SK-N-SH treated with all-trans-retinoic acid at 6 μM for 48 hours (cell line): ENCODE measurements around the gene LRP11.

Experiments used
- ATAC-seq: fragments of 200-7000 bp; cut with Tn5 transposase; 3 replicates; pipeline ENCODE4 v1.9.1; 2020; ENCODE audit warnings: mild to moderate bottlenecking, moderate library complexity
- ARNTL ChIP-seq: fragments of 450-650 bp; formaldehyde crosslinking; IDR thresholded peaks from 2 replicates; pipeline ENCODE4 v1.5.0; 2020; ENCODE audit warnings: low read depth, mild to moderate bottlenecking, moderate library complexity, borderline replicate concordance
- BACH2 ChIP-seq: fragments of 250-450 bp; sonication (Bioruptor Pico); IDR thresholded peaks from 2 replicates; pipeline ENCODE4 v1.9.0; 2021; ENCODE audit warnings: mild to moderate bottlenecking, borderline replicate concordance
- CREB5 ChIP-seq: fragments of 250-450 bp; sonication (Bioruptor Pico); IDR thresholded peaks from 2 replicates; pipeline ENCODE4 v1.5.1; 2020; ENCODE audit warnings: low read depth, mild to moderate bottlenecking, moderate library complexity
- CSDC2 ChIP-seq: fragments of 250-450 bp; sonication (Bioruptor Pico); IDR thresholded peaks from 2 replicates; pipeline ENCODE4 v1.5.0; 2020; ENCODE audit warnings: mild to moderate bottlenecking, moderate library complexity
- CSRNP3 ChIP-seq: fragments of 250-450 bp; sonication (Bioruptor Pico); IDR thresholded peaks from 2 replicates; pipeline ENCODE4 v1.5.1; 2021; ENCODE audit warnings: mild to moderate bottlenecking, moderate library complexity
- ESRRG ChIP-seq: fragments of 250-450 bp; sonication (Bioruptor Pico); IDR thresholded peaks from 2 replicates; pipeline ENCODE4 v1.6.1; 2021; ENCODE audit warnings: mild to moderate bottlenecking
- GLIS3 ChIP-seq: fragments of 250-450 bp; sonication (Bioruptor Pico); IDR thresholded peaks from 2 replicates; pipeline ENCODE4 v1.5.0; 2020; ENCODE audit warnings: mild to moderate bottlenecking, moderate library complexity
- ISL1 ChIP-seq: fragments of 250-450 bp; sonication (Bioruptor Pico); IDR thresholded peaks from 2 replicates; pipeline ENCODE4 v2.1.2; 2022; ENCODE audit warnings: mild to moderate bottlenecking, moderate library complexity
- OSR1 ChIP-seq: fragments of 250-450 bp; sonication (Bioruptor Pico); IDR thresholded peaks from 2 replicates; pipeline ENCODE4 v1.8.0; 2022; ENCODE audit warnings: moderate library complexity, mild to moderate bottlenecking, inconsistent platforms
- PATZ1 ChIP-seq: fragments of 250-450 bp; sonication (Bioruptor Pico); IDR thresholded peaks from 2 replicates; pipeline ENCODE4 v1.8.0; 2020; ENCODE audit warnings: mild to moderate bottlenecking, moderate library complexity, borderline replicate concordance
- POU6F1 ChIP-seq: fragments of 250-450 bp; sonication (Bioruptor Pico); IDR thresholded peaks from 2 replicates; pipeline ENCODE4 v1.8.0; 2021; ENCODE audit warnings: low read depth, mild to moderate bottlenecking, moderate library complexity, borderline replicate concordance
- PPARA ChIP-seq: fragments of 250-450 bp; sonication (Bioruptor Pico); IDR thresholded peaks from 2 replicates; pipeline ENCODE4 v1.5.0; 2020; ENCODE audit warnings: mild to moderate bottlenecking, borderline replicate concordance
- RARB ChIP-seq: fragments of 250-450 bp; sonication (Bioruptor Pico); IDR thresholded peaks from 2 replicates; pipeline ENCODE4 v1.8.0; 2021; ENCODE audit warnings: mild to moderate bottlenecking, moderate library complexity
- SNAI2 ChIP-seq: fragments of 250-450 bp; sonication (Bioruptor Pico); IDR thresholded peaks from 2 replicates; pipeline ENCODE4 v1.5.0; 2020; ENCODE audit warnings: mild to moderate bottlenecking, moderate library complexity
- TOX ChIP-seq: fragments of 250-450 bp; sonication (Bioruptor Pico); IDR thresholded peaks from 2 replicates; pipeline ENCODE4 v1.8.0; 2021; ENCODE audit warnings: mild to moderate bottlenecking, moderate library complexity, borderline replicate concordance
- TSHZ2 ChIP-seq: fragments of 250-450 bp; sonication (Bioruptor Pico); IDR thresholded peaks from 2 replicates; pipeline ENCODE4 v1.5.0; 2020; ENCODE audit warnings: mild to moderate bottlenecking, moderate library complexity
- ZC3H10 ChIP-seq: fragments of 250-450 bp; sonication (Bioruptor Pico); IDR thresholded peaks from 2 replicates; pipeline ENCODE4 v1.5.1; 2021; ENCODE audit warnings: mild to moderate bottlenecking, moderate library complexity
- ZFP3 ChIP-seq: fragments of 250-450 bp; sonication (Bioruptor Pico); IDR thresholded peaks from 2 replicates; pipeline ENCODE4 v1.5.0; 2020; ENCODE audit warnings: mild to moderate bottlenecking, moderate library complexity
- ZFP30 ChIP-seq: fragments of 450-650 bp; formaldehyde crosslinking; IDR thresholded peaks from 2 replicates; pipeline ENCODE4 v1.5.0; 2022; ENCODE audit warnings: mild to moderate bottlenecking, moderate library complexity
- ZNF565 ChIP-seq: fragments of 450-650 bp; formaldehyde crosslinking; conservative IDR thresholded peaks from 2 replicates; pipeline ENCODE4 v1.5.0; 2020; ENCODE audit warnings: low read depth, mild to moderate bottlenecking, moderate library complexity
- ZNF70 ChIP-seq: fragments of 450-650 bp; formaldehyde crosslinking; IDR thresholded peaks from 2 replicates; pipeline ENCODE4 v1.5.0; 2020; ENCODE audit warnings: mild to moderate bottlenecking, moderate library complexity

Gene LRP11

GRCh38 chr6:149864578-149865535, 698 bp upstream of the LRP11 start:
- peak; percentile 54 for ATAC-seq
- no peak for TF ChIP-seq ZFP3 (CRISPR knock-in tag)
- TF ChIP-seq TSHZ2 (CRISPR knock-in tag): no peak
- no peak for TF ChIP-seq ZNF70
- no peak for TF ChIP-seq ARNTL (CRISPR knock-in tag)
- TF ChIP-seq CREB5 (CRISPR knock-in tag): no peak
- no peak for TF ChIP-seq ZNF565 (CRISPR knock-in tag)
- TF ChIP-seq ZFP30 (CRISPR knock-in tag): no peak
- TF ChIP-seq ESRRG (CRISPR knock-in tag): no peak
- TF ChIP-seq BACH2 (CRISPR knock-in tag): no peak
- TF ChIP-seq PATZ1 (CRISPR knock-in tag): no peak
- TF ChIP-seq SNAI2 (CRISPR knock-in tag): no peak
- no peak for TF ChIP-seq CSDC2 (CRISPR knock-in tag)
- TF ChIP-seq OSR1 (CRISPR knock-in tag): no peak
- no peak for TF ChIP-seq ISL1 (CRISPR knock-in tag)
- TF ChIP-seq CSRNP3 (CRISPR knock-in tag): no peak
- TF ChIP-seq PPARA: no peak
- no peak for TF ChIP-seq POU6F1 (CRISPR knock-in tag)
- no peak for TF ChIP-seq TOX (CRISPR knock-in tag)
- TF ChIP-seq ZC3H10 (CRISPR knock-in tag): no peak

- ATAC-seq: peak; percentile 64
- TF ChIP-seq GLIS3 (CRISPR knock-in tag) (no peak), TSHZ2 (CRISPR knock-in tag) (no peak), ZNF565 (CRISPR knock-in tag) (no peak), RARB (no peak), ESRRG (CRISPR knock-in tag) (no peak), PPARA (no peak), OSR1 (CRISPR knock-in tag) (no peak), PATZ1 (CRISPR knock-in tag) (no peak), CSRNP3 (CRISPR knock-in tag) (no peak), SNAI2 (CRISPR knock-in tag) (no peak)
Measured at GRCh38 chr6:149862922-149863697, 1.0 kb downstream of the LRP11 start.
